Type B pancreatic cell (in vitro differentiated cells): ENCODE results near the gene NMRK1. TPM values are rescaled to one million over a fixed set of nuclear protein-coding genes. Genes with fewer than 3 reads are reported as not detected.

Experiments used
- DNase-seq: peaks from one replicate; pipeline ENCODE4 v3.0.0; 2021; ENCODE audit warnings: mixed read lengths; ENCODE audit not compliant: unreplicated experiment; ENCODE audit errors: extremely low spot score
- H3K27ac Mint-ChIP-seq: 2 replicates; pipeline ENCODE4 v1.8.0; 2021; ENCODE audit warnings: mild to moderate bottlenecking, mixed read lengths
- H3K27me3 Mint-ChIP-seq: 2 replicates; pipeline ENCODE4 v1.8.0; 2021; ENCODE audit warnings: mixed read lengths
- H3K36me3 Mint-ChIP-seq: 2 replicates; pipeline ENCODE4 v1.8.0; 2021; ENCODE audit warnings: mixed read lengths
- H3K4me1 Mint-ChIP-seq: one replicate; pipeline ENCODE4 v1.8.0; 2021; ENCODE audit warnings: mixed read lengths; ENCODE audit not compliant: unreplicated experiment
- H3K4me3 Mint-ChIP-seq: 2 replicates; pipeline ENCODE4 v1.8.0; 2021; ENCODE audit warnings: mild to moderate bottlenecking, mixed read lengths
- H3K9me3 Mint-ChIP-seq: 2 replicates; pipeline ENCODE4 v1.8.0; 2021; ENCODE audit warnings: mixed read lengths
- CTCF ChIP-seq: fragments of 200-600 bp; sonication (generic); conservative IDR thresholded peaks from 2 replicates; pipeline ENCODE4 v1.5.0; 2021; ENCODE audit warnings: antibody characterized with exemption, mild to moderate bottlenecking
- total RNA-seq: library from RNA; stranded (reverse); gene quantifications from 2 replicates; pipeline ENCODE4 v1.2.1, GENCODE V29; 2021; ENCODE audit warnings: low replicate concordance

NMRK1 gene
- total RNA-seq, 1 donor from 2014 or later: 7.5 TPM

GRCh38 chr9:75046725-75047345 lies 41.1 kb downstream of the NMRK1 start:
- Mint-ChIP-seq H3K36me3 (no peaks in the 10 kb centered on the region), H3K4me1 (no peaks in the 10 kb centered on the region), H3K4me3 (no peak overlapping the region), H3K27me3 (peaks cover 8% of the 10 kb centered on the region), H3K9me3 (no peaks in the 10 kb centered on the region), H3K27ac (no peak overlapping the region)
- no peak for DNase-seq
- no peak for TF ChIP-seq CTCF

- Mint-ChIP-seq H3K4me3 (no peak overlapping the region), H3K4me1 (no peaks in the 10 kb centered on the region), H3K9me3 (no peaks in the 10 kb centered on the region), H3K27me3 (peaks cover 14% of the 10 kb centered on the region), H3K27ac (no peak overlapping the region), H3K36me3 (no peaks in the 10 kb centered on the region)
- DNase-seq: no peak
- no peak for TF ChIP-seq CTCF
Measured at GRCh38 chr9:75041041-75041440, 46.9 kb downstream of the NMRK1 start.

GRCh38 chr9:75039801-75040200 lies 48.2 kb downstream of the NMRK1 start:
- no peaks in the 10 kb centered on the region for H3K4me1 Mint-ChIP-seq
- H3K36me3 Mint-ChIP-seq: no peaks in the 10 kb centered on the region
- TF ChIP-seq CTCF: no peak
- no peak overlapping the region for H3K4me3 Mint-ChIP-seq
- no peaks in the 10 kb centered on the region for H3K9me3 Mint-ChIP-seq
- H3K27ac Mint-ChIP-seq: no peak overlapping the region
- no peak for DNase-seq
- peaks cover 6% of the 10 kb centered on the region for H3K27me3 Mint-ChIP-seq

GRCh38 chr9:75039009-75039408 lies 48.9 kb downstream of the NMRK1 start:
- no peaks in the 10 kb centered on the region for H3K4me1 Mint-ChIP-seq
- no peak for TF ChIP-seq CTCF
- no peak for DNase-seq
- H3K27me3 Mint-ChIP-seq: peaks cover 6% of the 10 kb centered on the region
- H3K36me3 Mint-ChIP-seq: no peaks in the 10 kb centered on the region
- H3K27ac Mint-ChIP-seq: no peak overlapping the region
- H3K9me3 Mint-ChIP-seq: no peaks in the 10 kb centered on the region
- no peak overlapping the region for H3K4me3 Mint-ChIP-seq

GRCh38 chr9:75036793-75037192 lies 51.2 kb downstream of the NMRK1 start:
- DNase-seq: no peak
- Mint-ChIP-seq H3K36me3 (no peaks in the 10 kb centered on the region), H3K27me3 (peaks cover 6% of the 10 kb centered on the region), H3K27ac (no peak overlapping the region), H3K9me3 (no peaks in the 10 kb centered on the region), H3K4me3 (no peak overlapping the region), H3K4me1 (no peaks in the 10 kb centered on the region)
- TF ChIP-seq CTCF: no peak
